ENCODE measurements around the gene SUMO4.

GRCh38 chr6:149360536-149360935, 39.5 kb upstream of the SUMO4 start:
- TF ChIP-seq POLR2AphosphoS5 (IDR thresholded peaks at IDR 0.05; ENCODE audit: low read depth, low read length) (no peak), TAF1 (IDR thresholded peaks at IDR 0.05; ENCODE audit: borderline replicate concordance, low read depth, low read length) (no peak)

Data from GM12892 (cell line).